NCI-H748 (cell line): ENCODE data around the gene RPS27.
A peak's percentile ranks its signal among the peaks of the same experiment; 100 is the strongest.

Experiments
- DNase-seq: peaks from one replicate; lab custom pipeline; 2025; ENCODE audit not compliant: unreplicated experiment; lab: John Stamatoyannopoulos, UW

Gene RPS27

GRCh38 chr1:153990468-153991150 is at the start of gene RPS27:
Gene RPS27 (plus strand): TSS chr1:153990762. CDS start chr1:153990797, 35 bp downstream.
- DNase-seq: peak; percentile 98

GRCh38 chr1:153941826-153942725 is 48.5 kb upstream of the RPS27 start:
- DNase-seq: no peak

GRCh38 chr1:153942766-153943549 is 47.6 kb upstream of the RPS27 start:
- no peak for DNase-seq

GRCh38 chr1:153944005-153944826 is 46.3 kb upstream of the RPS27 start:
- no peak for DNase-seq

- no peak for DNase-seq
Measured at GRCh38 chr1:153944827-153945117, 45.8 kb upstream of the RPS27 start.

GRCh38 chr1:153945131-153945794 is 45.3 kb upstream of the RPS27 start:
- DNase-seq: peak; percentile 36

GRCh38 chr1:153945795-153946621 is 44.6 kb upstream of the RPS27 start:
- peak; percentile 65 for DNase-seq

GRCh38 chr1:153946622-153947241 is 43.8 kb upstream of the RPS27 start, which contains the start of gene DENND4B:
Gene DENND4B (minus strand): TSS chr1:153946718. CDS start chr1:153944374, 2,344 bp downstream.
- DNase-seq: peak; percentile 84

GRCh38 chr1:153951183-153951582 is 39.4 kb upstream of the RPS27 start:
- no peak for DNase-seq

- no peak for DNase-seq
Measured at GRCh38 chr1:153951801-153952200, 38.8 kb upstream of the RPS27 start.

- DNase-seq: no peak
Measured at GRCh38 chr1:153953859-153954365, 36.6 kb upstream of the RPS27 start.

- DNase-seq: no peak
Measured at GRCh38 chr1:153954826-153955225, 35.7 kb upstream of the RPS27 start.

- DNase-seq: no peak
Measured at GRCh38 chr1:153956997-153957715, 33.4 kb upstream of the RPS27 start.

- DNase-seq: peak; percentile 31
Measured at GRCh38 chr1:153957744-153958110, 32.8 kb upstream of the RPS27 start.

GRCh38 chr1:153958111-153958960 is 32.2 kb upstream of the RPS27 start, which contains the start of gene CRTC2:
Gene CRTC2 (minus strand): TSS chr1:153958612. CDS start chr1:153958497, 115 bp downstream.
- peak; percentile 99 for DNase-seq

GRCh38 chr1:153958961-153959260 is 31.7 kb upstream of the RPS27 start:
- DNase-seq: no peak

GRCh38 chr1:153959454-153959853 is 31.1 kb upstream of the RPS27 start:
- no peak for DNase-seq
